GM21528 (cell line): ENCODE data around the gene EFNA4.

ENCODE experiments used
- ATAC-seq: cut with Tn5 transposase; IDR thresholded peaks from one replicate; pipeline ENCODE4 v1.9.1; 2021; ENCODE audit warnings: mild to moderate bottlenecking, moderate library complexity; ENCODE audit not compliant: unreplicated experiment, low FRiP score

Gene EFNA4

GRCh38 chr1:155063550-155064110 is at the start of gene EFNA4:
EFNA4 (plus strand) TSS chr1:155063740; CDS start chr1:155063824, 84 bp downstream.
- ATAC-seq, result peak; percentile 55

DNA sequence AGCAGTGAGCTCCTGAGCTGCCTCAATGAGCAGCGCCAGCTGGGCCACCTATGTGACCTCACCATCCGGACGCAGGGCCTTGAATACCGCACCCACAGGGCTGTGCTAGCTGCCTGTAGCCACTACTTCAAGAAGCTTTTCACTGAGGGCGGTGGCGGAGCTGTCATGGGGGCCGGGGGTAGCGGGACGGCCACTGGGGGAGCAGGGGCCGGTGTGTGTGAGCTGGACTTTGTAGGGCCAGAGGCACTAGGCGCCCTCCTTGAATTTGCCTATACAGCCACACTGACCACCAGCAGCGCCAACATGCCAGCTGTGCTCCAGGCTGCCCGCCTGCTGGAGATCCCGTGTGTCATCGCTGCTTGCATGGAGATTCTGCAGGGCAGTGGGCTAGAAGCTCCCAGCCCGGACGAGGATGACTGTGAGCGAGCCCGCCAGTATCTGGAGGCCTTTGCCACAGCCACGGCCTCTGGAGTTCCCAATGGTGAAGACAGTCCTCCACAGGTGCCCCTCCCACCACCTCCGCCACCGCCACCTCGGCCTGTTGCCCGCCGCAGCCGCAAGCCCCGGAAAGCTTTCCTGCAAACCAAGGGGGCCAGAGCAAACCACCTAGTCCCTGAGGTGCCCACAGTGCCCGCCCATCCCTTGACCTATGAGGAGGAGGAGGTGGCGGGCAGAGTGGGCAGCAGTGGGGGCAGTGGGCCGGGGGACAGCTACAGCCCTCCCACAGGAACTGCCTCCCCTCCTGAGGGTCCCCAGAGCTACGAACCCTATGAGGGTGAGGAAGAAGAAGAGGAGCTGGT is 48.6 kb upstream of the EFNA4 start:
- ATAC-seq, result no peak

- no peak for ATAC-seq
Measured at GRCh38 chr1:155015527-155016230, 47.9 kb upstream of the EFNA4 start.

DNA sequence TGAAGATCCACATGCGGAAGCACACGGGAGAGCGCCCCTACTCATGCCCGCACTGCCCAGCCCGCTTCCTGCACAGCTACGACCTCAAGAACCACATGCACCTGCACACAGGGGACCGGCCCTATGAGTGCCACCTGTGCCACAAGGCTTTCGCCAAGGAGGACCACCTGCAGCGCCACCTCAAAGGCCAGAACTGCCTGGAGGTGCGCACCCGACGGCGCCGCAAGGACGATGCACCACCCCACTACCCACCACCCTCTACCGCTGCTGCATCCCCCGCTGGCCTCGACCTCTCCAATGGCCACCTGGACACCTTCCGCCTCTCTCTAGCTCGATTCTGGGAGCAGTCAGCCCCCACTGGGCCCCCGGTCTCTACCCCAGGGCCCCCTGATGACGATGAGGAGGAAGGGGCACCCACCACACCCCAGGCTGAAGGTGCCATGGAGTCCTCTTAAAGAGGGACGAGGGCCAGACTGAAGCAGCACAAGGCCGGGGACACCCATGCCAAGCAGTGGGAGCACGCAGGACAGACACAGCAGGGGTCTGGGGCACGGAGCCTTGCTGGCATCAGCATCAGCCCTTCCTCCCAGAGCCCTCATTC is 47.2 kb upstream of the EFNA4 start:
- ATAC-seq, result no peak

- peak; percentile 57 for ATAC-seq
Measured at GRCh38 chr1:155017041-155017945, 46.2 kb upstream of the EFNA4 start.

DNA sequence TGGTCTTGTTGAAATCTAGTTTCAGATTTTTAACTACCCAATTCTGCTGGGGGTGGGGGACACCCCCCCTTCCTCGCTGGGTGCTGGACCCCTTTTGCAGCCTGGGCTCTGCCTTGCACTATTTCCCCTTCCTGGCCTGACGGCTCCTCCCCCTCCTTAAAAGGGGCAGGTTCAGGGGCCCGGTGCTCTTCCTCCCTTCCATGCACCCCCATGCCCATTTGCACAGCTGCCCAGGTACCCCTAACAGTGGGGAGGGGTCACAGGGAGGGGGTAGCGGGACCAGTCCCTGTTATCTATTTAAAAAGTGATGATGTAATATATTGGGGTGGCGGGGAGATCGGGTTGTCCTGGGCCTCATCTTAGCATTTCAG is 45.6 kb upstream of the EFNA4 start:
- no peak for ATAC-seq

GRCh38 chr1:155018617-155019348 is 44.8 kb upstream of the EFNA4 start:
- ATAC-seq, result no peak

DNA sequence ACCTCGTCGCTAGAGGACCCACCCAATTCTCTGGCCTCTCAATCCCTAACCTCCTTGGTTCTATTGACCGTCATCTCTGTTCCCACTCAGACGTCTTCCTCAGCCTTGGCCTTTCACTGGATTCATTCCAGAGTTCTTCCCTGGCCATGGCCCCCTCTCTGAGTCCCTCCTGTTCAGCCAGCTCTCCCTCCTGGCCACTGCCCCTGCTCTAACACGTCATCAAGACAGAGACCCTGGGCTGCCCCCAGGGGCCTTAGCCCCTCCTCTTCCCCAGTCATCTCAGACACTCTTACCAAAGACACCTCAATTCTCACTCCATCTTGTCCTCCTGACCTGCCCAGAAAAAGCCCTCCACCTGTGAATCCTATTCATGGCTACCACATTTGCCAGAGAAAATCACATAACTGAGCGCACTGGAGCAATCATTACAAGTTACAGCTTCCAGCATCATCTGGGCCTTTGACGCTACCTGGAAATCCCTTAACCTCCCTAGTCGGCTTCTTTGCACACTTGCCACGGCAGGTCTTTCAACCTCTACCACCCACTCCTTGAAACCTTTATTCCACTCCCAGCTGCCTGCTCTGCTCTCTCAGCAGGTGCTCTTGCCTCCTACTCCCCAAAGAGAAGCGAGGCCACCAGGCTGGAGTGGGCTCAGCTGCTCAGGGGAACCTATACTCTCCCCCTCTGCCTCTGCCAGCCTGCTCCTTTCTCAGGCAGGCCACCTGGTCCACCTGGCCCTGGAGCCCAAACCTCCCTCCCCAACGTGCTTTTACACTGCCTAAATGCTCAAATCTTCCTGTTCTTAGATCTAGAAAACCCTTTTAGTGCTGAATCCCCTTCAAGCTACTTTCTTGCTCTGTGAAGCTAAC is 43.9 kb upstream of the EFNA4 start:
- ATAC-seq, result no peak

DNA sequence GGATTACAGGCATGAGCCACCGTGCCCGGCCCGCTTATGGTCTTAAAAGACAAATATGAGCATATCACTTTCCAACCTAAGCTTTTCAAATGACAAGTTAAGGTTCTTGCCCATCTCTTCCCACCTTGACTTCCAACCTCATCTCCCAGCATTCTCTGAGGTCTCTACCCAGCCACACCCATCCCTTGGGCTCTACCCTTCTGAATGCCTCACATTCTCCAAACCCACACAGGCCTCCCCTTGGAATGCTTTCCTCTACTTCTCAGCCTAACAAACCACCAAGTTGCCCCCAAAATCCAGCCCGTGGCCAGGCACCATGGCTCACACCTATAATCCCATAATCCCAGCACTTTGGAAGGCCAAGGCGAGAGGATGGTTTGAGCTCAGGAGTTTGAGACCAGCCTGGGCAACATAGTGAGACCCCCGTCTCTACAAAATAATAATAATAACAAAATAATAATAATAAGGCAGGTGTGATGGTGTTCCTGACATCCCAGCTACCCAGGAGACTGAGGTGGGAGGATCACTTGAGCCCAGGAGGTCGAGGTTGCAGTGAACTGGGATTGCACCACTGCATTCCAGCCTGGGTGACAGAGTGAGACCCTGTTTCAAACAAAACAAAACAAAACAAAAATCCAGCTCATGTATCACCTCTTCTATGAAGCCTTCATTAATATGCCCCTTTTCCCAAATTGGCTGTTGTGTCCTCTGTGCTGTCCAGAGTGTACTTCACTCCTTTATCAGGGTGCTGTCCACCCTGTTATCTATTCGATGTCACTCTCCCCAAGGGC is 41.2 kb upstream of the EFNA4 start:
- no peak for ATAC-seq

DNA sequence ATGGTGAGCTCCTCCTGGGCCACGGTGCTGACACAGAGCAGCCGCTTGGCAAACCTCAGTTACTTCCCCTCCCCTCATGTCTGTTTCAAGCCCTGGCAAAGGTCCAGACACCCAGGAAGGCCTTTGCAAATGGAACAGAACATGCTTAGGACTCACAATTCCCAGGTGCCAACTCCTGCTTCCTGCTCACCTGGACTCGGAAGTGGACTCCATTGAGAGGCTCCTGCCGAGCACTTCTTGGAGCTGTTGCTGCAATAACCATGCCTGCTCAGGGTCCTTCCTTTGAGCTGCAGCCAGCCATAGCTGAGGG is 40.7 kb upstream of the EFNA4 start:
- no peak for ATAC-seq

- no peak for ATAC-seq
Measured at GRCh38 chr1:155023627-155024026, 39.9 kb upstream of the EFNA4 start.

- no peak for ATAC-seq
Measured at GRCh38 chr1:155024315-155024714, 39.2 kb upstream of the EFNA4 start.

DNA sequence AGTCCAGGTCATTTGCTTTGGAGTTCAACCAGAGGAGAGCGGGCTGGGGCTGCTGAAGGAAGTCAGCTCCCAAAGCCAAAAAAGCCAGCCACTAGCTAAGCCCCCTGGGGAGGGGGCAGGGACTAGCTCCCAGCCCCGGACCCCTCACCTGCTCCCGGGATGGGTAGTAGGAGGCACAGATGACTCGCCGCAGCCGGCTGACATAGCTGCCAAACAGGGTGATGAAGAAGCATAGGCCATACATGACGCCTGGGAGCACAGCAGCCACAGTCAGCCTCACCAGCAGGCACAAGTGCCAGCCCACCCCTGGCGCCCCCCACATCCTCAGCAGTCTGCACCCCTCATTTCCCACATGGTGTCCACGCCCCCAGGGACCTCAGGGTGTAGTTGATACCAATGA is 37.4 kb upstream of the EFNA4 start:
- no peak for ATAC-seq

- no peak for ATAC-seq
Measured at GRCh38 chr1:155026588-155026987, 37.0 kb upstream of the EFNA4 start.

- no peak for ATAC-seq
Measured at GRCh38 chr1:155029513-155030242, 33.9 kb upstream of the EFNA4 start.

GRCh38 chr1:155030243-155030795 is 33.2 kb upstream of the EFNA4 start:
- no peak for ATAC-seq

DNA sequence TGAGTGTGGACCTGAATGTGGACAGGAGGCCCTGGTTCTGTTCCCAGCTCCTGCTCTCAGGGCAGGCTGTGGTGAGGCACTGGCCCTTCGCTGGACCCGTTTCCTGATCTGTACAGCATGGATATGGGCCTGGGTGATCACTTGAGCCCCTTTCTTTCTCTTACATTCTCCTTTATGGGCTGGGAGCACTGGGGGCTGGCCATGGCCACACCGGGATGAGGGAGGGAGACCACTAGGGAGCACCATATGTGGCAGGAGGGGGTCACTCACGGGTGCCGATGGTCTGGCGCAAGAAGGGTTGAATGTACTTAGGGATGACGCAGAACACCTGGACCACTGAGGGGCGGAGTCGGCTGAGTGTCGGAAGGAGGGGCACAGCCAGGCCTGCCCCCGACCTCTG is 32.6 kb upstream of the EFNA4 start:
- ATAC-seq, result no peak
